ENCODE data around the gene HSF5. TPM values are rescaled to one million over a fixed set of nuclear protein-coding genes. Genes with fewer than 3 reads are reported as not detected.

HSF5 gene
- total RNA-seq, 1 donor from 2014 or later = not detected

DNA sequence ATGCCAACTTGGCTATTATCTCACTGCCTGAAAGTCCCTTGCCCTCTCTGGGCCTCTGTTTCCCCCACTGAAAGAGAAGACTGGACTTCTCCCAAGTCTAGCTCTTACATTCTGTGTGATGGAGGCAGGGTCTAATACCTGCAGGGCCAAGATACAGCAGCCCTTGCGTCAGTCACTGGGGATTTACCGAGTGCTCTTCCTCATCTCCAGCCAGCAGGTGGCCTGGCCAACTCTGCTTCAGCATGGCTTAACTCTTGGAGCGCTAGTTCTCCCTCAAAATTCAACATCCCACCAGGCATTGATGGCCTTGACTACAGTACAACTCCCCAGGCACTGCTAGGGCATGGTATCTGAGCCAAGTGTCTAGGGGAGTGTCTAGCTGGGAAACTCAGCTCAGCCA lies 46.1 kb upstream of the HSF5 start:
- Histone ChIP-seq H3K4me1 (peaks cover 85% of the 10 kb centered on the region), H3K36me3 (no peaks in the 10 kb centered on the region), H3K9me3 (replicated peaks) (no peaks in the 10 kb centered on the region), H3K27me3 (ENCODE audit: low read depth) (no peaks in the 10 kb centered on the region), H3K4me3 (no peak overlapping the region), H3K27ac (replicated peaks) (peak overlapping the region; percentile 80)
- no peak for DNase-seq
- intact Hi-C loops (cut with micrococcal nuclease) = no loop called here
- TF ChIP-seq CTCF (IDR thresholded peaks at IDR 0.05; ENCODE audit: borderline replicate concordance) = peak; percentile 9

DNA sequence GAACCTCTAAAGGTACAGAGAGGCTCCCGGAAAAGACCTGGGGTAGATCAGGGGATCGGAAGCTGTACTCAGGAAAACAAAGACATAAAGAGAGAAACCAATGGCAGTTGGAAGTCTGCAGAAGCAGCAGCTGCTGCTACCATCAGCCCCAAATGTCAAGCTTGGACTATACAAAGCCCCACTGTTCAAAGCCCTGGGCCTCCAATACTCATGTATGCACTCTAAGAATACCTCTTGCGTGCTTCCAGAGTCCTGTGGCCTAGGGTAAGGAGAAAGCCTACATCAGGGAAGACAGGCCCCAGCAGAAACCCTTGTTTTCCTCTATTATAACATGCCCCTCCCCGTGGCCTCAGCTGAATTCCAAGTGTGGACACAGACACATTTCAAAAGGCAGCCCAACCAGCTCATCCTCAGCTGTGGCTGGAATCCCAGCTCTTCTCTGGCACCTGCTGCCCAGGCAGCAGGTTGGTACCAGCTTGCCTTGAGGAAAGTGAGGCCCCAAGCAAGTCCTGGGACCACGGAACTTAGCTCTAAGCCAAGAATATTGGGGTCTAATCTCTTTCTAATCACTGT lies 45.5 kb upstream of the HSF5 start:
- intact Hi-C loops (cut with micrococcal nuclease) = no loop called here

GRCh38 chr17:58532555-58532951 lies 44.3 kb upstream of the HSF5 start:
- intact Hi-C loops (cut with micrococcal nuclease) = no loop called here
- no peaks in the 10 kb centered on the region for H3K27me3 ChIP-seq (ENCODE audit: low read depth)
- no peak for DNase-seq
- H3K27ac ChIP-seq (replicated peaks) = peak overlapping the region; percentile 82
- H3K4me1 ChIP-seq = peaks cover 86% of the 10 kb centered on the region
- H3K4me3 ChIP-seq = peak overlapping the region; percentile 75
- no peaks in the 10 kb centered on the region for H3K36me3 ChIP-seq
- TF ChIP-seq CTCF (IDR thresholded peaks at IDR 0.05; ENCODE audit: borderline replicate concordance) = no peak
- H3K9me3 ChIP-seq (replicated peaks) = no peaks in the 10 kb centered on the region

More for the DNA sequence above, 45.5 kb upstream of the HSF5 start:
- no peaks in the 10 kb centered on the region for H3K27me3 ChIP-seq (ENCODE audit: low read depth)
- H3K4me3 ChIP-seq = no peak overlapping the region
- peaks cover 85% of the 10 kb centered on the region for H3K4me1 ChIP-seq
- peak overlapping the region; percentile 80 for H3K27ac ChIP-seq (replicated peaks)
- no peaks in the 10 kb centered on the region for H3K36me3 ChIP-seq
- DNase-seq = no peak
- no peaks in the 10 kb centered on the region for H3K9me3 ChIP-seq (replicated peaks)
- TF ChIP-seq CTCF (IDR thresholded peaks at IDR 0.05; ENCODE audit: borderline replicate concordance) = no peak

- TF ChIP-seq CTCF (IDR thresholded peaks at IDR 0.05; ENCODE audit: borderline replicate concordance) = no peak
- no peaks in the 10 kb centered on the region for H3K9me3 ChIP-seq (replicated peaks)
- peak overlapping the region; percentile 82 for H3K27ac ChIP-seq (replicated peaks)
- H3K4me1 ChIP-seq = peaks cover 92% of the 10 kb centered on the region
- H3K27me3 ChIP-seq (ENCODE audit: low read depth) = no peaks in the 10 kb centered on the region
- peak overlapping the region; percentile 75 for H3K4me3 ChIP-seq
- intact Hi-C loops (cut with micrococcal nuclease) = no loop called here
- H3K36me3 ChIP-seq = no peaks in the 10 kb centered on the region
- peak; percentile 73 for DNase-seq
Measured at GRCh38 chr17:58531661-58532554, 43.7 kb upstream of the HSF5 start.

- intact Hi-C loops (cut with micrococcal nuclease) = no loop called here
- Histone ChIP-seq H3K9me3 (replicated peaks) (no peaks in the 10 kb centered on the region), H3K36me3 (no peaks in the 10 kb centered on the region), H3K27ac (replicated peaks) (peak overlapping the region; percentile 82), H3K4me3 (peak overlapping the region; percentile 75), H3K4me1 (peaks cover 90% of the 10 kb centered on the region), H3K27me3 (ENCODE audit: low read depth) (no peaks in the 10 kb centered on the region)
- no peak for TF ChIP-seq CTCF (IDR thresholded peaks at IDR 0.05; ENCODE audit: borderline replicate concordance)
- DNase-seq = no peak
Measured at GRCh38 chr17:58531122-58531521, 42.9 kb upstream of the HSF5 start.
